HG03045 (cell line): ENCODE results near the gene CCL1.

ENCODE experiments used
- ATAC-seq: cut with Tn5 transposase; IDR thresholded peaks from one replicate; pipeline ENCODE4 v1.9.1; 2021; ENCODE audit warnings: mild to moderate bottlenecking, moderate library complexity; ENCODE audit not compliant: unreplicated experiment

The CCL1 gene

GRCh38 chr17:34363183-34363661 lies at the start of gene CCL1:
TSS of gene CCL1 (minus strand) at chr17:34363233. CDS start at chr17:34363161, 72 bp downstream.
- ATAC-seq: no peak

GRCh38 chr17:34412534-34412933 lies 49.5 kb upstream of the CCL1 start:
- no peak for ATAC-seq

- ATAC-seq: no peak
These were observed 48.8 kb upstream of the CCL1 start for GRCh38 chr17:34411646-34412421.

- ATAC-seq: no peak
These were observed 46.3 kb upstream of the CCL1 start for GRCh38 chr17:34409352-34409751.

- no peak for ATAC-seq
These were observed 45.4 kb upstream of the CCL1 start for GRCh38 chr17:34408439-34408838.

GRCh38 chr17:34406226-34406625 lies 43.2 kb upstream of the CCL1 start:
- no peak for ATAC-seq

- no peak for ATAC-seq
These were observed 40.0 kb upstream of the CCL1 start for GRCh38 chr17:34403006-34403405.

- ATAC-seq: no peak
These were observed 38.1 kb upstream of the CCL1 start for GRCh38 chr17:34401165-34401564.

- ATAC-seq: no peak
These were observed 37.4 kb upstream of the CCL1 start for GRCh38 chr17:34400301-34400931.

GRCh38 chr17:34399725-34400124 lies 36.7 kb upstream of the CCL1 start:
- no peak for ATAC-seq

- ATAC-seq: no peak
These were observed 36.0 kb upstream of the CCL1 start for GRCh38 chr17:34398990-34399389.

- no peak for ATAC-seq
These were observed 34.2 kb upstream of the CCL1 start for GRCh38 chr17:34397265-34397664.

- ATAC-seq: no peak
These were observed 30.4 kb upstream of the CCL1 start for GRCh38 chr17:34393401-34393800.

GRCh38 chr17:34391241-34391640 lies 28.2 kb upstream of the CCL1 start:
- no peak for ATAC-seq

GRCh38 chr17:34390649-34391048 lies 27.6 kb upstream of the CCL1 start:
- no peak for ATAC-seq

GRCh38 chr17:34389126-34389750 lies 26.2 kb upstream of the CCL1 start:
- ATAC-seq: no peak

GRCh38 chr17:34387566-34387965 lies 24.5 kb upstream of the CCL1 start:
- no peak for ATAC-seq

GRCh38 chr17:34386697-34387550 lies 23.9 kb upstream of the CCL1 start:
- ATAC-seq: no peak

- ATAC-seq: no peak
These were observed 23.3 kb upstream of the CCL1 start for GRCh38 chr17:34386343-34386696.

GRCh38 chr17:34384822-34385605 lies 22.0 kb upstream of the CCL1 start:
- no peak for ATAC-seq
